Measurements from ENCODE around the gene C10orf90.

DNA sequence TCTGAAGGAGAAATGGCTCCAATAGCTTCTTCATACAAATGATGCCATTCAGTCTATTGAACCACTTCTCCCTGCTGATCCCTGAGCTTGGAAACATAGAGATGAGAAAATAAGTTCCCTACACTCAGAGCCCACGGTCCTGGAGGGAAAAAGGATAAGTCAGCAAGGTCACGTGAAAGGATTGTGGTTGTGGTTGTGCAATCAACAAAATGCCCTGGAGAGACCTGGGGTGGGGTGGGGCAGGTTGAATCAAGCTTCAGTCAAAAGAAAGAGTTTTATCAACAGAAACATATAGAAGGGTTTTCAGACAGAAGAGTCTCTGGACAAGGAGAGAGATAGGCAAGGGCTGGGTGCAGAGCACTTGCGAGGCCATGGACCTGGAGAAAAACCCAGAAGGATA is 30.1 kb downstream of the C10orf90 start:
- TF ChIP-seq, protein P1, sequence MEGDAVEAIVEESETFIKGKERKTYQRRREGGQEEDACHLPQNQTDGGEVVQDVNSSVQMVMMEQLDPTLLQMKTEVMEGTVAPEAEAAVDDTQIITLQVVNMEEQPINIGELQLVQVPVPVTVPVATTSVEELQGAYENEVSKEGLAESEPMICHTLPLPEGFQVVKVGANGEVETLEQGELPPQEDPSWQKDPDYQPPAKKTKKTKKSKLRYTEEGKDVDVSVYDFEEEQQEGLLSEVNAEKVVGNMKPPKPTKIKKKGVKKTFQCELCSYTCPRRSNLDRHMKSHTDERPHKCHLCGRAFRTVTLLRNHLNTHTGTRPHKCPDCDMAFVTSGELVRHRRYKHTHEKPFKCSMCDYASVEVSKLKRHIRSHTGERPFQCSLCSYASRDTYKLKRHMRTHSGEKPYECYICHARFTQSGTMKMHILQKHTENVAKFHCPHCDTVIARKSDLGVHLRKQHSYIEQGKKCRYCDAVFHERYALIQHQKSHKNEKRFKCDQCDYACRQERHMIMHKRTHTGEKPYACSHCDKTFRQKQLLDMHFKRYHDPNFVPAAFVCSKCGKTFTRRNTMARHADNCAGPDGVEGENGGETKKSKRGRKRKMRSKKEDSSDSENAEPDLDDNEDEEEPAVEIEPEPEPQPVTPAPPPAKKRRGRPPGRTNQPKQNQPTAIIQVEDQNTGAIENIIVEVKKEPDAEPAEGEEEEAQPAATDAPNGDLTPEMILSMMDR (IDR thresholded peaks at IDR 0.05; ENCODE audit: insufficient read depth, low read length): no peak
- TF ChIP-seq REST (IDR thresholded peaks at IDR 0.05; ENCODE audit: insufficient replicate concordance, low read depth): no peak

All from HL-60 (cell line).